GM12878 (cell line): Measurements from ENCODE around the gene B3GALT5. TPM values are rescaled to one million over a fixed set of nuclear protein-coding genes. Genes with fewer than 3 reads are reported as not detected.

Experiments
- ATAC-seq: fragments of 200-7000 bp; cut with Tn5 transposase; 3 replicates; pipeline ENCODE4 v1.9.1; 2020; ENCODE audit warnings: mild to moderate bottlenecking, moderate library complexity
- BruUV-seq: library from RNA; stranded (reverse); fragments of 400-500 nt; replicated peaks from 2 replicates; lab custom pipeline; 2021; lab: Mats Ljungman, UMichigan
- CTCF ChIA-PET: fragments of 300-600 bp; sonication (Branson Sonifier 250); formaldehyde crosslinking; extraction: SDS; loops from one replicate; lab custom pipeline; 2021; ENCODE audit warnings: inconsistent platforms; lab: Yijun Ruan, JAX
- POLR2A ChIA-PET: fragments of 350-600 bp; formaldehyde crosslinking; extraction: SDS; loops from one replicate; lab custom pipeline; 2021; ENCODE audit warnings: inconsistent platforms; lab: Charles Lee
- RAD21 ChIA-PET: fragments of 300-600 bp; sonication (Branson Sonifier 250); formaldehyde crosslinking; loops from one replicate; lab custom pipeline; 2023; ENCODE audit warnings: antibody characterized with exemption; ENCODE audit not compliant: unreplicated experiment; lab: Charles Lee
- SMC1A ChIA-PET: fragments of 300-600 bp; sonication (Branson Sonifier 250); formaldehyde crosslinking; loops from one replicate; lab custom pipeline; 2023; ENCODE audit not compliant: unreplicated experiment, uncharacterized antibody; lab: Charles Lee
- DNase-seq: peaks from one replicate; pipeline ENCODE4 v3.0.0-alpha.2; 2011; ENCODE audit warnings: low read depth, low spot score
- FAIRE-seq: peaks from 3 replicates; lab custom pipeline; 2011; peaks lifted over from hg19 to GRCh38; lab: Jason Lieb, UNC
- H2AFZ ChIP-seq: 2 replicates; pipeline ENCODE4 v1.6.0; 2011; ENCODE audit warnings: low read depth, low read length, control low read depth; ENCODE audit not compliant: control insufficient read depth
- H3K27ac ChIP-seq: 2 replicates; pipeline ENCODE4 v1.5.1; 2011; ENCODE audit warnings: control low read depth; ENCODE audit not compliant: control insufficient read depth, insufficient read depth
- H3K27me3 ChIP-seq, 2 experiments: replicated peaks in 1 of 2; 2 replicates each; pipeline versions ENCODE4 v1.6.0 to v1.6.1; 2011; ENCODE audit warnings: low read length in 1 of 2; ENCODE audit not compliant: control insufficient read depth in 2 of 2, insufficient read depth in 2 of 2
- H3K36me3 ChIP-seq, 2 experiments: 2 replicates each; pipeline ENCODE4 v1.5.1; 2011; ENCODE audit warnings: low read length in 1 of 2; ENCODE audit not compliant: control insufficient read depth in 2 of 2, insufficient read depth in 2 of 2
- H3K4me1 ChIP-seq: 2 replicates; pipeline ENCODE4 v1.6.1; 2011; ENCODE audit warnings: mild to moderate bottlenecking, low read length, moderate library complexity, mixed read lengths; ENCODE audit not compliant: control insufficient read depth, insufficient read depth
- H3K4me2 ChIP-seq: 2 replicates; pipeline ENCODE4 v1.6.0; 2011; ENCODE audit warnings: control low read depth; ENCODE audit not compliant: control insufficient read depth, insufficient read depth
- H3K4me3 ChIP-seq: fragments of 200-600 bp; sonication (generic); 2 replicates; pipeline ENCODE4 v1.5.1; 2016
- H3K79me2 ChIP-seq: 2 replicates; pipeline ENCODE4 v1.6.0; 2011; ENCODE audit warnings: low read length; ENCODE audit not compliant: control insufficient read depth, insufficient read depth
- H3K9ac ChIP-seq: 2 replicates; pipeline ENCODE4 v1.8.0; 2011; ENCODE audit warnings: low read length, control low read depth, mixed read lengths; ENCODE audit not compliant: control insufficient read depth, insufficient read depth
- H3K9me3 ChIP-seq: replicated peaks from 3 replicates; pipeline ENCODE4 v1.5.1; 2011; ENCODE audit warnings: mild to moderate bottlenecking, low read length; ENCODE audit not compliant: control insufficient read depth, insufficient read depth
- H4K20me1 ChIP-seq: 2 replicates; pipeline ENCODE4 v1.6.0; 2011; ENCODE audit not compliant: control insufficient read depth, insufficient read depth
- CHD4 ChIP-seq: fragments of 200-600 bp; sonication (generic); IDR thresholded peaks from 2 replicates; pipeline ENCODE4 v1.6.1; 2016; ENCODE audit warnings: mild to moderate bottlenecking
- GATAD2B ChIP-seq: fragments of 450-650 bp; conservative IDR thresholded peaks from 2 replicates; pipeline ENCODE4 v1.6.1; 2017; ENCODE audit warnings: low read depth, mild to moderate bottlenecking, moderate library complexity
- MEF2B ChIP-seq: fragments of 450-650 bp; IDR thresholded peaks from 2 replicates; pipeline ENCODE4 v1.6.1; 2018; ENCODE audit warnings: mild to moderate bottlenecking, moderate library complexity; ENCODE audit not compliant: partially characterized antibody, poor library complexity, severe bottlenecking
- NFIC ChIP-seq: IDR thresholded peaks from 2 replicates; pipeline ENCODE4 v1.6.1; 2012; ENCODE audit warnings: low read depth, mild to moderate bottlenecking, inconsistent platforms, low read length, moderate library complexity
- RELA ChIP-seq: fragments of 450-650 bp; IDR thresholded peaks from 2 replicates; pipeline ENCODE4 v1.8.0; 2014; ENCODE audit warnings: borderline replicate concordance; ENCODE audit not compliant: partially characterized antibody
- SRF ChIP-seq, 2 experiments: IDR thresholded peaks; 2 replicates each; pipeline ENCODE4 v1.6.1; 2011; ENCODE audit warnings: low read depth in 2 of 2, low read length in 2 of 2, mild to moderate bottlenecking in 1 of 2, moderate library complexity in 1 of 2
- YBX1 ChIP-seq: fragments of 450-650 bp; IDR thresholded peaks from 2 replicates; pipeline ENCODE4 v1.6.1; 2016; ENCODE audit warnings: antibody characterized with exemption
- ZBED1 ChIP-seq: IDR thresholded peaks from 2 replicates; pipeline ENCODE4 v1.6.1; 2016; ENCODE audit warnings: borderline replicate concordance
- ZNF217 ChIP-seq: fragments of 450-650 bp; IDR thresholded peaks from 2 replicates; pipeline ENCODE4 v1.6.1; 2017; ENCODE audit warnings: antibody characterized with exemption, mild to moderate bottlenecking
- WGBS: methylation state at CpG from one replicate; pipeline ENCODE4 v1.1.6; 2016; ENCODE audit warnings: low lambda C conversion rate; ENCODE audit not compliant: insufficient replicate concordance, insufficient coverage; ENCODE audit errors: missing lambda C conversion rate; 5-methylcytosine and 5-hydroxymethylcytosine counted together
- in situ Hi-C: fragments of 300-500 bp; cut with MboI; formaldehyde crosslinking; loops from 9 replicates; pipeline ENCODE4 v1.14.3; 2018; ENCODE audit warnings: mixed read lengths
- intact Hi-C: fragments of 100-400 bp; cut with micrococcal nuclease; formaldehyde crosslinking; loops from one replicate; pipeline ENCODE4 v1.14.2; 2022; ENCODE audit not compliant: unreplicated experiment
- polyA plus RNA-seq, 11 experiments: library from polyadenylated mRNA; depleted of rRNA in 4 of 11; unstranded in 6 of 11; stranded (reverse) in 5 of 11; fragments of >200 nt; fragmentation: Nextera tagmentation in 4 of 11; fragmentation: Illumina TruSeq in 1 of 11; extraction: Ambion mirVana in 4 of 11; extraction: Trizol in 1 of 11; gene quantifications; 1 replicate in 1 of 11; 2 replicates in 10 of 11; pipeline versions ENCODE4 v1.2.1 to v1.2.3, GENCODE V29; 2011 to 2016; ENCODE audit warnings: inconsistent platforms in 2 of 11, missing spikeins in 2 of 11, low read depth in 1 of 11
- total RNA-seq, 4 experiments: library from RNA; depleted of rRNA in 3 of 4; stranded (reverse); fragments of >200 nt in 3 of 4; fragmentation: Illumina TruSeq in 1 of 4; extraction: Trizol in 1 of 4; gene quantifications; 2 replicates each; pipeline versions ENCODE4 v1.2.1 to v1.2.3, GENCODE V29; 2013 to 2021
- TF ChIP-seq, protein P1 (sequence below): fragments of 450-650 bp; formaldehyde crosslinking; IDR thresholded peaks from 2 replicates; pipeline ENCODE4 v1.4.0; 2022; ENCODE audit warnings: mild to moderate bottlenecking, moderate library complexity
- TF ChIP-seq, protein P2 (sequence below): IDR thresholded peaks from 2 replicates; pipeline ENCODE4 v1.6.1; 2012; ENCODE audit warnings: low read depth, low read length, improper control_type of control experiment

Gene B3GALT5
- total and polyA plus RNA-seq, 10 of the 15 experiments (the other 5 are each of a cell fraction or from before 2014, with no cell fraction given): 0.03 to 0.04 TPM; not detected in 8

DNA sequence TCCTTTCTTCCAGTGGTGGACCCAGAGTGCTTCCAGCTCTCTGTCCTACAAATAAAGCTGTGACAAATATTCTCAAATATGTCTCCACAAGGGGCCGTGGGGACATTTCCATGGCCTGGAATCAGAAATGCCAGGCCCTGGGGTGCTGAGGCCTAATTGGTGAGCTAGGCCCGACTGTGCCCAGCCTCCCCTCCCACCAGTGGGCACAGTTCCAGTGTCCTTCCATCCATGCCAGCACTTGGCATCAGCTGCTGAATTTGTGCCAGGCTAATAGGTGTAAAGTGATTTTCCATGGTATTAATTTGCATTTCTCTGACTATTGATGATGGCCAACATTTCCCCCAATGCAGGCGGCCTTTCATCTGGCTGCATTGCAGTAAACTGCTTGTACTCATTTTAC lies 48.5 kb upstream of the B3GALT5 start (continued):
- TF ChIP-seq, protein P1, sequence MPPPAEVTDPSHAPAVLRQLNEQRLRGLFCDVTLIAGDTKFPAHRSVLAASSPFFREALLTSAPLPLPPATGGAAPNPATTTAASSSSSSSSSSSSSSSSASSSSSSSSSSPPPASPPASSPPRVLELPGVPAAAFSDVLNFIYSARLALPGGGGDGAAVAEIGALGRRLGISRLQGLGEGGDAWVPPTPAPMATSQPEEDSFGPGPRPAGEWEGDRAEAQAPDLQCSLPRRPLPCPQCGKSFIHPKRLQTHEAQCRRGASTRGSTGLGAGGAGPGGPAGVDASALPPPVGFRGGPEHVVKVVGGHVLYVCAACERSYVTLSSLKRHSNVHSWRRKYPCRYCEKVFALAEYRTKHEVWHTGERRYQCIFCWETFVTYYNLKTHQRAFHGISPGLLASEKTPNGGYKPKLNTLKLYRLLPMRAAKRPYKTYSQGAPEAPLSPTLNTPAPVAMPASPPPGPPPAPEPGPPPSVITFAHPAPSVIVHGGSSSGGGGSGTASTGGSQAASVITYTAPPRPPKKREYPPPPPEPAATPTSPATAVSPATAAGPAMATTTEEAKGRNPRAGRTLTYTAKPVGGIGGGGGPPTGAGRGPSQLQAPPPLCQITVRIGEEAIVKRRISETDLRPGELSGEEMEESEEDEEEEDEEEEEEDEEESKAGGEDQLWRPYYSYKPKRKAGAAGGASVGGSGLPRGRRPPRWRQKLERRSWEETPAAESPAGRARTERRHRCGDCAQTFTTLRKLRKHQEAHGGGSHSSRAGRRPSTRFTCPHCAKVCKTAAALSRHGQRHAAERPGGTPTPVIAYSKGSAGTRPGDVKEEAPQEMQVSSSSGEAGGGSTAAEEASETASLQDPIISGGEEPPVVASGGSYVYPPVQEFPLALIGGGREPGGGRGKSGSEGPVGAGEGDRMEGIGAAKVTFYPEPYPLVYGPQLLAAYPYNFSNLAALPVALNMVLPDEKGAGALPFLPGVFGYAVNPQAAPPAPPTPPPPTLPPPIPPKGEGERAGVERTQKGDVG (CRISPR knock-in tag): no peak
- TF ChIP-seq NFIC (no peak), GATAD2B (no peak), SRF (IDR thresholded peaks at IDR 0.05; ENCODE audit: low read depth in 2 of 2, low read length in 2 of 2) (no peak)

DNA sequence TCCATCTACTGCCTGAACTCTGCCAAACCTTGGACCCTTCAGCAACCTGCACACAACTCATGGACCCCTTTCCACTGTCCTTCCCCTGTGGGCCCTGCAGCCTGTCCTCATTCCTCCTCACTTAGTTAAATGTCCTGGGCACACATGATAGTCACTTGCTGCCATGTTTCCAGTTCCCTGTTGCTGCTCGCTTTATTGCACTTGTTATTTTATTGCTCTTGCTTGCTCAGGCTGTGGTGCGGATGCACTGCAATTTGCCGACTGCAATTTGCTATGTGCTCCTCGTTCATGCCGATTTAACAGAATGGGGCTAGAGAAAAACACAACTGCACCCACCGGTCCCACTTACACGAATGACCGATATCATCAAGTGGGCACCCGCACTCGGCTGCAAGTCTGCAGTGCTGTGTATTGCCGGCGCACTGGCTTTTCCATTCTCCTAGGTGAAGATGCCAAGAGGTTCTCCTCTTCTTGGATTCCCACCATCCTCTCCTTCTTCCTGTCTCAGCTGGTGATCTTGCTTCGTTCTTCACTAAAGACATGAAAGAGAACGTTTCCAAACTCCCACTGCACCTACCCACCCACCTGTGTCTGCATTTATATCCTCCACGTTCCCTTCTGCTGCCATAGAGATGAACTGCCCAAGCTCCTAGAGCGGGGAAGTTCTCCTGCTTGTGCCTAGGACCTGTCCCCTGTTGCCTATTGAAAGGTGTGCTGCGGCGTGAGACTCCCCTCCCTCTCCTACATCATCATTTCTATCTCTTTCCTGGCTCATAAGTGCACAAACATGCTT lies 45.4 kb upstream of the B3GALT5 start:
- ATAC-seq: no peak
- no peaks in the 10 kb centered on the region for H3K79me2 ChIP-seq
- no peak for TF ChIP-seq RELA
- no peak for TF ChIP-seq ZNF217
- TF ChIP-seq CHD4: no peak
- TF ChIP-seq MEF2B: no peak
- no peak for TF ChIP-seq ZBED1
- TF ChIP-seq, protein P2, sequence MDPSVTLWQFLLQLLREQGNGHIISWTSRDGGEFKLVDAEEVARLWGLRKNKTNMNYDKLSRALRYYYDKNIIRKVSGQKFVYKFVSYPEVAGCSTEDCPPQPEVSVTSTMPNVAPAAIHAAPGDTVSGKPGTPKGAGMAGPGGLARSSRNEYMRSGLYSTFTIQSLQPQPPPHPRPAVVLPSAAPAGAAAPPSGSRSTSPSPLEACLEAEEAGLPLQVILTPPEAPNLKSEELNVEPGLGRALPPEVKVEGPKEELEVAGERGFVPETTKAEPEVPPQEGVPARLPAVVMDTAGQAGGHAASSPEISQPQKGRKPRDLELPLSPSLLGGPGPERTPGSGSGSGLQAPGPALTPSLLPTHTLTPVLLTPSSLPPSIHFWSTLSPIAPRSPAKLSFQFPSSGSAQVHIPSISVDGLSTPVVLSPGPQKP: no peak
- TF ChIP-seq YBX1: no peak
- TF ChIP-seq, all 136 proteins: peak for 0
- no peaks in the 10 kb centered on the region for H3K27me3 ChIP-seq
- H3K4me3 ChIP-seq: no peak overlapping the region
- H4K20me1 ChIP-seq: no peaks in the 10 kb centered on the region
- H3K9me3 ChIP-seq: no peaks in the 10 kb centered on the region
- BruUV-seq: no TSS peak
- in situ Hi-C loops (no loop called here), intact Hi-C loops (no loop called here)
- no peak overlapping the region for H3K27ac ChIP-seq
- CTCF ChIA-PET: no interaction called here
- no peak overlapping the region for H3K4me2 ChIP-seq
- SMC1A ChIA-PET: no interaction called here
- no peak overlapping the region for H2AFZ ChIP-seq
- H3K4me1 ChIP-seq: no peaks in the 10 kb centered on the region
- no peaks in the 10 kb centered on the region for H3K36me3 ChIP-seq
- POLR2A ChIA-PET: no interaction called here
- FAIRE-seq (no peak), DNase-seq (no peak)
- WGBS: 54% methylated on average over 18 of the region's 18 CpGs
- RAD21 ChIA-PET: no interaction called here
- H3K9ac ChIP-seq: no peak overlapping the region
